Peyer's patch (tissue), 4 donors: Measurements from ENCODE around the gene N4BP3. TPM values are rescaled to one million over a fixed set of nuclear protein-coding genes. Genes with fewer than 3 reads are reported as not detected.
"Not testable (repeated sequence)": the region's sequence is repeated elsewhere in the genome, so short reads cannot be mapped to it uniquely, and the experiment has no call there.

Experiments used
- DNase-seq, 3 donors: peaks; one replicate each; pipeline ENCODE4 v3.0.0-alpha.2; 2017 to 2019
- H3K27ac ChIP-seq, 4 donors: fragments of 200-600 bp; sonication (generic); one replicate each; pipeline ENCODE4 v1.5.1; 2016 to 2019
- H3K27me3 ChIP-seq, 2 donors: fragments of 200-600 bp; sonication (generic); one replicate each; pipeline ENCODE4 v1.5.1; 2019
- H3K36me3 ChIP-seq, 3 donors: fragments of 200-600 bp; sonication (generic); one replicate each; pipeline ENCODE4 v1.5.1; 2016 to 2019
- H3K4me1 ChIP-seq, 4 donors: fragments of 200-600 bp; sonication (generic); one replicate each; pipeline ENCODE4 v1.5.1; 2016 to 2019
- H3K4me3 ChIP-seq, 4 donors: fragments of 200-600 bp; sonication (generic); 1 replicate in 3 of 4; 2 replicates in 1 of 4; pipeline ENCODE4 v1.5.1; 2016 to 2019; ENCODE audit warnings: mild to moderate bottlenecking in 1 of 4
- H3K9me3 ChIP-seq, 4 donors: fragments of 200-600 bp; sonication (generic); one replicate each; pipeline ENCODE4 v1.5.1; 2016 to 2019; ENCODE audit warnings: mild to moderate bottlenecking in 1 of 4
- CTCF ChIP-seq, 6 experiments: fragments of 450-650 bp in 4 of 6; fragments of 200-600 bp in 2 of 6; sonication (generic) in 1 of 6; IDR thresholded peaks; one replicate each; pipeline ENCODE4 v1.5.1; 2017 to 2019; ENCODE audit warnings: antibody characterized with exemption in 6 of 6, mild to moderate bottlenecking in 3 of 6, moderate library complexity in 1 of 6
- POLR2A ChIP-seq, 2 donors: fragments of 450-650 bp; IDR thresholded peaks; one replicate each; pipeline ENCODE4 v1.5.1; 2017; ENCODE audit warnings: antibody characterized with exemption in 2 of 2, mild to moderate bottlenecking in 2 of 2, moderate library complexity in 2 of 2
- total RNA-seq, 4 donors: library from RNA; depleted of rRNA; stranded (reverse); fragments of >200 nt; gene quantifications; one replicate each; pipeline ENCODE4 v1.1.0, GENCODE V29; 2016

N4BP3 gene
- total RNA-seq, 4 donors from 2014 or later: 0.53 to 2.5 (median 1.1) TPM

- H3K4me3 ChIP-seq: no peak overlapping the region
- no peaks in the 10 kb centered on the region for H3K27me3 ChIP-seq
- TF ChIP-seq POLR2A (IDR thresholded peaks at IDR 0.05) (no peak), CTCF (IDR thresholded peaks at IDR 0.05) (no peak)
- no peaks in the 10 kb centered on the region for H3K4me1 ChIP-seq
- H3K27ac ChIP-seq: no peak overlapping the region
- no peaks in the 10 kb centered on the region for H3K36me3 ChIP-seq
- no peak for DNase-seq
- H3K9me3 ChIP-seq: no peaks in the 10 kb centered on the region
Observed at GRCh38 chr5:178080618-178081410, 32.5 kb upstream of the N4BP3 start.

GRCh38 chr5:178081571-178082243, 31.6 kb upstream of the N4BP3 start:
- H3K27ac ChIP-seq: no peak overlapping the region
- no peaks in the 10 kb centered on the region for H3K27me3 ChIP-seq
- no peaks in the 10 kb centered on the region for H3K9me3 ChIP-seq
- TF ChIP-seq CTCF (IDR thresholded peaks at IDR 0.05): no peak
- TF ChIP-seq POLR2A (IDR thresholded peaks at IDR 0.05): no peak
- no peak overlapping the region for H3K4me3 ChIP-seq
- DNase-seq: no peak
- no peaks in the 10 kb centered on the region for H3K36me3 ChIP-seq
- H3K4me1 ChIP-seq: no peaks in the 10 kb centered on the region

GRCh38 chr5:178083922-178084321, 29.4 kb upstream of the N4BP3 start:
- H3K27me3 ChIP-seq: no peaks in the 10 kb centered on the region
- no peak overlapping the region for H3K4me3 ChIP-seq
- no peak for DNase-seq
- no peaks in the 10 kb centered on the region for H3K4me1 ChIP-seq
- no peaks in the 10 kb centered on the region for H3K9me3 ChIP-seq
- TF ChIP-seq CTCF (IDR thresholded peaks at IDR 0.05): no peak
- TF ChIP-seq POLR2A (IDR thresholded peaks at IDR 0.05): no peak
- no peak overlapping the region for H3K27ac ChIP-seq
- no peaks in the 10 kb centered on the region for H3K36me3 ChIP-seq

GRCh38 chr5:178085316-178085715, 28.0 kb upstream of the N4BP3 start:
- Histone ChIP-seq H3K4me3 (no peak overlapping the region), H3K27me3 (no peaks in the 10 kb centered on the region), H3K36me3 (no peaks in the 10 kb centered on the region), H3K4me1 (no peaks in the 10 kb centered on the region), H3K9me3 (no peaks in the 10 kb centered on the region), H3K27ac (no peak overlapping the region)
- DNase-seq: no peak
- TF ChIP-seq CTCF (IDR thresholded peaks at IDR 0.05) (no peak), POLR2A (IDR thresholded peaks at IDR 0.05) (no peak)

GRCh38 chr5:178086266-178086665, 27.1 kb upstream of the N4BP3 start:
- no peak for DNase-seq
- Histone ChIP-seq H3K27me3 (no peaks in the 10 kb centered on the region), H3K27ac (no peak overlapping the region), H3K9me3 (no peaks in the 10 kb centered on the region), H3K4me3 (no peak overlapping the region), H3K36me3 (no peaks in the 10 kb centered on the region), H3K4me1 (no peaks in the 10 kb centered on the region)
- TF ChIP-seq CTCF (IDR thresholded peaks at IDR 0.05) (no peak), POLR2A (IDR thresholded peaks at IDR 0.05) (no peak)

- H3K4me3 ChIP-seq, H3K4me1 ChIP-seq, DNase-seq, H3K9me3 ChIP-seq, H3K27me3 ChIP-seq, H3K36me3 ChIP-seq, H3K27ac ChIP-seq: not testable (repeated sequence)
Observed at GRCh38 chr5:178087199-178087598, 26.1 kb upstream of the N4BP3 start.
